HL-60 (cell line): ENCODE results near the gene VAMP4.
A peak's percentile ranks its signal among the peaks of the same experiment; 100 is the strongest.

Experiments
- DNase-seq, 2 experiments: peaks; one replicate each; pipeline ENCODE4 v3.0.0-alpha.2; 2010 to 2020; ENCODE audit warnings: low read depth in 1 of 2, low spot score in 1 of 2
- H3K27ac ChIP-seq: fragments of 250-450 bp; sonication (Bioruptor Pico); replicated peaks from 2 replicates; pipeline ENCODE4 v1.5.1; 2020; ENCODE audit warnings: mild to moderate bottlenecking, moderate library complexity
- H3K27me3 ChIP-seq: fragments of 250-450 bp; sonication (Bioruptor Pico); 2 replicates; pipeline ENCODE4 v1.5.1; 2021; ENCODE audit warnings: mild to moderate bottlenecking, moderate library complexity; ENCODE audit not compliant: insufficient read depth, poor library complexity, severe bottlenecking
- H3K4me3 ChIP-seq: replicated peaks from 2 replicates; pipeline ENCODE4 v1.5.1; 2011; ENCODE audit warnings: mild to moderate bottlenecking, control low read depth, low read length; ENCODE audit not compliant: insufficient read depth
- CTCF ChIP-seq: IDR thresholded peaks from one replicate; pipeline ENCODE4 v1.5.1; 2011; ENCODE audit warnings: low read length, control low read depth, inconsistent platforms; ENCODE audit not compliant: insufficient read depth
- GABPA ChIP-seq: IDR thresholded peaks from 2 replicates; pipeline ENCODE4 v1.6.1; 2012; ENCODE audit warnings: low read depth
- POLR2AphosphoS5 ChIP-seq: IDR thresholded peaks from 2 replicates; pipeline ENCODE4 v1.6.1; 2012; ENCODE audit warnings: low read depth
- REST ChIP-seq: IDR thresholded peaks from 2 replicates; pipeline ENCODE4 v1.6.1; 2012; ENCODE audit warnings: low read depth; ENCODE audit not compliant: insufficient replicate concordance
- SPI1 ChIP-seq: IDR thresholded peaks from 2 replicates; pipeline ENCODE4 v1.6.1; 2012; ENCODE audit warnings: low read depth, mild to moderate bottlenecking, borderline replicate concordance

VAMP4 gene

GRCh38 chr1:171780583-171781175, 38.8 kb upstream of the VAMP4 start:
- DNase-seq, result no peak
- Histone ChIP-seq H3K4me3 (peak overlapping the region; percentile 30), H3K27ac (peak overlapping the region; percentile 84), H3K27me3 (no peaks in the 10 kb centered on the region)
- TF ChIP-seq CTCF (no peak), SPI1 (no peak), POLR2AphosphoS5 (no peak), GABPA (no peak), REST (no peak)

DNA sequence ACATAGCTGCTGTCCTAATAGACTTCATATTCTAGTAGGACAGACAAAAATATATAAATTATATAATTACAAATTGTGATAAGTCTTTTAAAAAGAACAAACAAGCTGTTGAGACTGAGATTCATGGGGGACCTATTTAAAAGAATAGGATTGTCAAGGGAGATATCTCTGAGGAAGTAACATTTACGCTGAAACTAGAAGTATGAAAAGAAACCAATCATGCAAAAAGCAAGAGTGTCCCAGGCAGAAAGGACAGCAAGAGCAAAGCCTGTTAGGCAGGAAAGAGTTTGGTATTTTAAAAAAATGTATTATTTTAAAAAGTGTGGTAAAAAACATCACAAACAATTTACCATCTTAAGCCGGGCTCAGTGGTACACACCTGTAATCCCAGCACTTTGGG, 30.4 kb upstream of the VAMP4 start:
- TF ChIP-seq SPI1 (no peak), POLR2AphosphoS5 (no peak), REST (no peak), CTCF (no peak), GABPA (no peak)
- H3K27ac ChIP-seq, result no peak overlapping the region
- DNase-seq, result no peak
- no peak overlapping the region for H3K4me3 ChIP-seq
- no peaks in the 10 kb centered on the region for H3K27me3 ChIP-seq

GRCh38 chr1:171769754-171770153, 27.9 kb upstream of the VAMP4 start:
- DNase-seq, result no peak
- Histone ChIP-seq H3K27me3 (no peaks in the 10 kb centered on the region), H3K4me3 (no peak overlapping the region), H3K27ac (no peak overlapping the region)
- TF ChIP-seq SPI1, result no peak

DNA sequence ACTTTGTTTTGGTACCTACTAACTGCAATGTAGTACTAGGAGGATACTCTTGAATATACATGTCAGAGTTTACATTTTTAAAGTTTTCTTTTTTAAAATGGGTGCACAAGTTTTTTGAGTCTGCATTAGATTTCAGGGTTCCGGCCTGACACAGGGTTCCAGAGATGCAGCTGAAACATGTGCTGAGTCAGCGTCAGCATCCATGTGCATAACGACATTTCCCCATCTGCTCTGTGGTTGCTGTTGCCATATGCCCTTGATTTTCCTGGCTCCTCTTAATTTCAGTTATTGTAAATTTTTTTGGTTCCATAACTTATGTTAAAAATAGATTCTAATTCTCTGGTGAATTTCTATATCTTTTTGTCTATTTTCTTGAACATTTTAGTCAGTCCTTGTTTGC, 27.3 kb upstream of the VAMP4 start:
- no peak for DNase-seq
- H3K4me3 ChIP-seq, result no peak overlapping the region
- no peaks in the 10 kb centered on the region for H3K27me3 ChIP-seq
- TF ChIP-seq GABPA, result no peak
- TF ChIP-seq CTCF, result no peak
- TF ChIP-seq REST, result no peak
- TF ChIP-seq POLR2AphosphoS5, result no peak
- TF ChIP-seq SPI1, result no peak
- H3K27ac ChIP-seq, result no peak overlapping the region
